H9 (cell line): ENCODE data around the gene FOXO1. TPM values are rescaled to one million over a fixed set of nuclear protein-coding genes. Genes with fewer than 3 reads are reported as not detected.

ENCODE experiments used
- DNase-seq: peaks from one replicate; pipeline ENCODE4 v3.0.0-alpha.2; 2017
- H2AFZ ChIP-seq: one replicate; pipeline ENCODE4 v1.6.1; 2013; ENCODE audit warnings: mild to moderate bottlenecking, low read length, control low read depth, moderate library complexity
- H2AK5ac ChIP-seq: 2 replicates; pipeline ENCODE4 v1.6.1; 2013; ENCODE audit warnings: low read length, control low read depth, mixed read lengths; ENCODE audit not compliant: insufficient read length
- H2BK120ac ChIP-seq: one replicate; pipeline ENCODE4 v1.6.1; 2013; ENCODE audit warnings: low read depth, mild to moderate bottlenecking, low read length, control low read depth, inconsistent platforms; ENCODE audit not compliant: poor library complexity, severe bottlenecking
- H2BK12ac ChIP-seq: 2 replicates; pipeline ENCODE4 v1.6.1; 2013; ENCODE audit warnings: low read length, control low read depth, mixed read lengths, low read depth; ENCODE audit not compliant: insufficient read length
- H2BK15ac ChIP-seq: 2 replicates; pipeline ENCODE4 v1.6.1; 2013; ENCODE audit warnings: low read depth, low read length, control low read depth
- H2BK20ac ChIP-seq: one replicate; pipeline ENCODE4 v1.6.1; 2013; ENCODE audit warnings: low read depth, mild to moderate bottlenecking, low read length, control low read depth, inconsistent platforms; ENCODE audit not compliant: poor library complexity, severe bottlenecking
- H2BK5ac ChIP-seq: 2 replicates; pipeline ENCODE4 v1.6.1; 2013; ENCODE audit warnings: low read length, control low read depth, mixed read lengths; ENCODE audit not compliant: insufficient read length
- H3K14ac ChIP-seq: 2 replicates; pipeline ENCODE4 v1.6.1; 2013; ENCODE audit warnings: low read length, control low read depth; ENCODE audit not compliant: insufficient read depth
- H3K18ac ChIP-seq: 2 replicates; pipeline ENCODE4 v1.6.1; 2013; ENCODE audit warnings: low read depth, mild to moderate bottlenecking, mixed read lengths, low read length, control low read depth; ENCODE audit not compliant: insufficient read length
- H3K23ac ChIP-seq: 2 replicates; pipeline ENCODE4 v1.6.1; 2013; ENCODE audit warnings: low read length, control low read depth, mixed read lengths, low read depth; ENCODE audit not compliant: insufficient read length
- H3K23me2 ChIP-seq: 2 replicates; pipeline ENCODE4 v1.6.1; 2013; ENCODE audit warnings: low read depth, mild to moderate bottlenecking, mixed read lengths, low read length, control low read depth; ENCODE audit not compliant: insufficient read length, poor library complexity, severe bottlenecking
- H3K27ac ChIP-seq: 2 replicates; pipeline ENCODE4 v1.5.1; 2013; ENCODE audit warnings: low read length, control low read depth, mixed read lengths, low read depth; ENCODE audit not compliant: insufficient read length
- H3K27me3 ChIP-seq: 2 replicates; pipeline ENCODE4 v1.6.1; 2013; ENCODE audit warnings: low read length, control low read depth, inconsistent platforms; ENCODE audit not compliant: insufficient read depth
- H3K4ac ChIP-seq: 2 replicates; pipeline ENCODE4 v1.6.1; 2013; ENCODE audit warnings: low read depth, mild to moderate bottlenecking, control low read depth, inconsistent platforms, low read length, moderate library complexity
- H3K4me1 ChIP-seq: 2 replicates; pipeline ENCODE4 v1.6.1; 2013; ENCODE audit warnings: low read length, control low read depth, inconsistent platforms; ENCODE audit not compliant: insufficient read depth
- H3K4me2 ChIP-seq: 2 replicates; pipeline ENCODE4 v1.6.1; 2013; ENCODE audit warnings: low read length, control low read depth, mixed read lengths; ENCODE audit not compliant: insufficient read length, insufficient read depth
- H3K56ac ChIP-seq: 2 replicates; pipeline ENCODE4 v1.6.1; 2013; ENCODE audit warnings: low read depth, mild to moderate bottlenecking, mixed read lengths, low read length, control low read depth; ENCODE audit not compliant: insufficient read length
- H3K79me1 ChIP-seq: 2 replicates; pipeline ENCODE4 v1.6.1; 2013; ENCODE audit warnings: low read depth, mild to moderate bottlenecking, moderate library complexity, low read length, control low read depth, inconsistent platforms; ENCODE audit not compliant: insufficient read depth, poor library complexity, severe bottlenecking
- H3K79me2 ChIP-seq: 2 replicates; pipeline ENCODE4 v1.6.1; 2013; ENCODE audit warnings: low read length, control low read depth, inconsistent platforms; ENCODE audit not compliant: insufficient read depth
- H3K9ac ChIP-seq: 2 replicates; pipeline ENCODE4 v1.6.1; 2013; ENCODE audit warnings: low read length, control low read depth, mixed read lengths; ENCODE audit not compliant: insufficient read length; ENCODE audit errors: extremely low read depth
- H3K9me3 ChIP-seq: one replicate; pipeline ENCODE4 v1.6.1; 2013; ENCODE audit warnings: low read depth, low read length, inconsistent platforms; ENCODE audit not compliant: control insufficient read depth
- H3T11ph ChIP-seq: one replicate; pipeline ENCODE4 v1.6.1; 2013; ENCODE audit warnings: mild to moderate bottlenecking, low read length, control low read depth, inconsistent platforms
- H4K20me1 ChIP-seq: one replicate; pipeline ENCODE4 v1.6.1; 2013; ENCODE audit not compliant: control insufficient read depth, insufficient read length, insufficient read depth
- H4K5ac ChIP-seq: 2 replicates; pipeline ENCODE4 v1.6.1; 2013; ENCODE audit warnings: low read depth, mild to moderate bottlenecking, mixed read lengths, low read length, control low read depth; ENCODE audit not compliant: insufficient read length
- H4K8ac ChIP-seq: replicated peaks from 2 replicates; pipeline ENCODE4 v1.6.1; 2013; ENCODE audit warnings: low read length, control low read depth, mixed read lengths, low read depth; ENCODE audit not compliant: insufficient read length
- H4K91ac ChIP-seq: 2 replicates; pipeline ENCODE4 v1.6.1; 2013; ENCODE audit warnings: low read depth, mild to moderate bottlenecking, moderate library complexity, mixed read lengths, low read length, control low read depth; ENCODE audit not compliant: insufficient read length
- H3K27ac Mint-ChIP-seq, 3 experiments: 2 replicates in 2 of 3; 3 replicates in 1 of 3; pipeline ENCODE4 v1.8.0; 2020 to 2021; ENCODE audit warnings: mixed read lengths in 3 of 3, mild to moderate bottlenecking in 1 of 3, moderate library complexity in 1 of 3
- H3K27me3 Mint-ChIP-seq: 2 replicates; pipeline ENCODE4 v1.8.0; 2021; ENCODE audit warnings: low read depth, mild to moderate bottlenecking, moderate library complexity, mixed read lengths
- H3K36me3 Mint-ChIP-seq, 3 experiments: 2 replicates in 2 of 3; 3 replicates in 1 of 3; pipeline ENCODE4 v1.8.0; 2020 to 2021; ENCODE audit warnings: low read depth in 3 of 3, mixed read lengths in 3 of 3; ENCODE audit not compliant: insufficient read depth in 1 of 3
- H3K4me1 Mint-ChIP-seq, 2 experiments: 2 replicates each; pipeline ENCODE4 v1.8.0; 2020; ENCODE audit warnings: mixed read lengths in 2 of 2
- H3K4me3 Mint-ChIP-seq, 2 experiments: 2 replicates in 1 of 2; 3 replicates in 1 of 2; pipeline ENCODE4 v1.8.0; 2020 to 2021; ENCODE audit warnings: mild to moderate bottlenecking in 2 of 2, mixed read lengths in 2 of 2, moderate library complexity in 1 of 2
- H3K9me3 Mint-ChIP-seq, 2 experiments: 2 replicates in 1 of 2; 3 replicates in 1 of 2; pipeline ENCODE4 v1.8.0; 2020; ENCODE audit warnings: mild to moderate bottlenecking in 2 of 2, mixed read lengths in 2 of 2, moderate library complexity in 1 of 2
- CTCF ChIP-seq: fragments of 200-600 bp; sonication (generic); conservative IDR thresholded peaks from 3 replicates; pipeline ENCODE4 v1.8.0; 2021; ENCODE audit warnings: antibody characterized with exemption, mild to moderate bottlenecking
- WGBS: extraction: QIAGEN DNeasy Blood & Tissue Kit; methylation state at CpG from one replicate; pipeline ENCODE4 v1.1.7; 2013; ENCODE audit warnings: missing lambda C conversion rate, low lambda C conversion rate, mixed read lengths; ENCODE audit not compliant: insufficient read length; ENCODE audit errors: extremely low coverage; 5-methylcytosine and 5-hydroxymethylcytosine counted together
- total RNA-seq: library from RNA; stranded (reverse); gene quantifications from 2 replicates; pipeline ENCODE4 v1.2.1, GENCODE V29; 2021

The FOXO1 gene
- total RNA-seq, 1 experiment from 2014 or later = 44.6 TPM

GRCh38 chr13:40706439-40706838 lies 40.0 kb upstream of the FOXO1 start:
- H2BK15ac ChIP-seq = no peak overlapping the region
- Mint-ChIP-seq H3K4me1 (no peaks in the 10 kb centered on the region), H3K27me3 (peaks cover 3% of the 10 kb centered on the region), H3K4me3 (no peak overlapping the region), H3K27ac (no peak overlapping the region), H3K36me3 (peaks cover under 1 to 26% (median 10%) of the 10 kb centered on the region in 3 experiments; a peak in 6 of 7 replicates), H3K9me3 (peaks cover 28 to 34% of the 10 kb centered on the region in 2 experiments)
- H2BK12ac ChIP-seq = no peak overlapping the region
- no peak overlapping the region for H3K18ac ChIP-seq
- H3K4me2 ChIP-seq = no peak overlapping the region
- no CpG with 5 or more reads among the region's 2 CpGs for WGBS
- H4K8ac ChIP-seq = no peak overlapping the region
- H3K56ac ChIP-seq = no peak overlapping the region
- H3T11ph ChIP-seq = no peak overlapping the region
- TF ChIP-seq CTCF = no peak
- H4K91ac ChIP-seq = no peak overlapping the region
- H3K4ac ChIP-seq = no peak overlapping the region
- H3K23me2 ChIP-seq = no peaks in the 10 kb centered on the region
- H3K9ac ChIP-seq = no peak overlapping the region
- H3K79me2 ChIP-seq = no peaks in the 10 kb centered on the region
- H2BK5ac ChIP-seq = no peak overlapping the region
- no peak overlapping the region for H2BK20ac ChIP-seq
- no peak overlapping the region for H4K5ac ChIP-seq
- no peak overlapping the region for H2AFZ ChIP-seq
- no peaks in the 10 kb centered on the region for H3K9me3 ChIP-seq
- H2BK120ac ChIP-seq = no peak overlapping the region
- H3K27ac ChIP-seq = no peak overlapping the region
- H3K14ac ChIP-seq = no peak overlapping the region
- H3K27me3 ChIP-seq = no peaks in the 10 kb centered on the region
- no peaks in the 10 kb centered on the region for H3K4me1 ChIP-seq
- no peak overlapping the region for H3K23ac ChIP-seq
- no peaks in the 10 kb centered on the region for H4K20me1 ChIP-seq
- H3K79me1 ChIP-seq = no peaks in the 10 kb centered on the region
- DNase-seq = no peak
- no peak overlapping the region for H2AK5ac ChIP-seq
